Lower lobe of right lung (tissue), 2 donors: ENCODE results near the gene PARP1. TPM values are rescaled to one million over a fixed set of nuclear protein-coding genes. Genes with fewer than 3 reads are reported as not detected.

ENCODE experiments used
- ATAC-seq, 2 donors: fragments of 200-7000 bp; cut with Tn5 transposase; one replicate each; pipeline ENCODE4 v1.9.1; 2020 to 2022; ENCODE audit warnings: mild to moderate bottlenecking in 2 of 2, moderate library complexity in 2 of 2
- DNase-seq: peaks from one replicate; pipeline ENCODE4 v3.0.0-alpha.2; 2020
- H3K27ac ChIP-seq: fragments of 200-600 bp; one replicate; pipeline ENCODE4 v1.8.0; 2022
- H3K27me3 ChIP-seq: fragments of 200-600 bp; one replicate; pipeline ENCODE4 v1.8.0; 2022; ENCODE audit warnings: low read depth
- H3K36me3 ChIP-seq: fragments of 200-600 bp; one replicate; pipeline ENCODE4 v1.8.0; 2022; ENCODE audit warnings: mild to moderate bottlenecking
- H3K4me1 ChIP-seq: fragments of 200-600 bp; one replicate; pipeline ENCODE4 v1.8.0; 2022
- H3K4me3 ChIP-seq: fragments of 200-600 bp; one replicate; pipeline ENCODE4 v1.8.0; 2022; ENCODE audit warnings: mild to moderate bottlenecking
- H3K9me3 ChIP-seq: fragments of 200-600 bp; one replicate; pipeline ENCODE4 v1.8.0; 2022
- intact Hi-C: fragments of 100-400 bp; cut with DNase I; formaldehyde crosslinking; loops from one replicate; pipeline ENCODE4 v1.11.0; 2022
- total RNA-seq: library from RNA; stranded (reverse); fragmentation: NEBNext Ultra II Directional; extraction: Animal tissue kit (Norgen Biotek cat#: 25700); gene quantifications from one replicate; pipeline ENCODE4 v1.2.1, GENCODE V29; 2021
- TF ChIP-seq, protein P1 (sequence below): fragments of 200-600 bp; IDR thresholded peaks from one replicate; pipeline ENCODE4 v1.8.0; 2022; ENCODE audit warnings: antibody characterized with exemption, mild to moderate bottlenecking
- donor health status: DM: no; HTN: yes; CAD: no; lungs with severe emphysema.

Gene PARP1
- total RNA-seq, 1 donor from 2014 or later: 59.2 TPM

DNA sequence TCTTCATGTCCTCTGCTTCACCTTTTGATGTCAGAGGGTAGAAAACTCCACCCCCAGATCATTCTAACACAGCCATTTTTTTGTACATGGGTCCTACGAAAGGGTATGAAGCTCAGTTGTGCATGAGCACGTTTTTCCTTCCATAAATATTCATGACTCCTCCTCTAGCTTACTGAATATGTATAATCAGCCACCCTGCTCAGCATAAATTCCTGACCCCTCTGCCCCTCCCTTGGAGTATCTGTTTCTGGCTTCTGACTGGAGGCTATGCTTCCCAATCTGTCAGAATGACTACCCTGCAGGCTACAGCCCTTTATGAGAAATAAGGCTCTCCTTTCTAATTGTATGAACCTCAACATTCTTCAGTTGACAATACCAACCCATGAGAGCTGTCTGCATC, 42.8 kb upstream of the PARP1 start:
- H3K9me3 ChIP-seq: no peaks in the 10 kb centered on the region
- intact Hi-C loops: no loop called here
- H3K4me3 ChIP-seq: no peak overlapping the region
- no peaks in the 10 kb centered on the region for H3K27me3 ChIP-seq
- DNase-seq (no peak), ATAC-seq (no peak)
- no peak overlapping the region for H3K27ac ChIP-seq
- no peaks in the 10 kb centered on the region for H3K4me1 ChIP-seq
- H3K36me3 ChIP-seq: no peaks in the 10 kb centered on the region
- TF ChIP-seq, protein P1, sequence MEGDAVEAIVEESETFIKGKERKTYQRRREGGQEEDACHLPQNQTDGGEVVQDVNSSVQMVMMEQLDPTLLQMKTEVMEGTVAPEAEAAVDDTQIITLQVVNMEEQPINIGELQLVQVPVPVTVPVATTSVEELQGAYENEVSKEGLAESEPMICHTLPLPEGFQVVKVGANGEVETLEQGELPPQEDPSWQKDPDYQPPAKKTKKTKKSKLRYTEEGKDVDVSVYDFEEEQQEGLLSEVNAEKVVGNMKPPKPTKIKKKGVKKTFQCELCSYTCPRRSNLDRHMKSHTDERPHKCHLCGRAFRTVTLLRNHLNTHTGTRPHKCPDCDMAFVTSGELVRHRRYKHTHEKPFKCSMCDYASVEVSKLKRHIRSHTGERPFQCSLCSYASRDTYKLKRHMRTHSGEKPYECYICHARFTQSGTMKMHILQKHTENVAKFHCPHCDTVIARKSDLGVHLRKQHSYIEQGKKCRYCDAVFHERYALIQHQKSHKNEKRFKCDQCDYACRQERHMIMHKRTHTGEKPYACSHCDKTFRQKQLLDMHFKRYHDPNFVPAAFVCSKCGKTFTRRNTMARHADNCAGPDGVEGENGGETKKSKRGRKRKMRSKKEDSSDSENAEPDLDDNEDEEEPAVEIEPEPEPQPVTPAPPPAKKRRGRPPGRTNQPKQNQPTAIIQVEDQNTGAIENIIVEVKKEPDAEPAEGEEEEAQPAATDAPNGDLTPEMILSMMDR: no peak

DNA sequence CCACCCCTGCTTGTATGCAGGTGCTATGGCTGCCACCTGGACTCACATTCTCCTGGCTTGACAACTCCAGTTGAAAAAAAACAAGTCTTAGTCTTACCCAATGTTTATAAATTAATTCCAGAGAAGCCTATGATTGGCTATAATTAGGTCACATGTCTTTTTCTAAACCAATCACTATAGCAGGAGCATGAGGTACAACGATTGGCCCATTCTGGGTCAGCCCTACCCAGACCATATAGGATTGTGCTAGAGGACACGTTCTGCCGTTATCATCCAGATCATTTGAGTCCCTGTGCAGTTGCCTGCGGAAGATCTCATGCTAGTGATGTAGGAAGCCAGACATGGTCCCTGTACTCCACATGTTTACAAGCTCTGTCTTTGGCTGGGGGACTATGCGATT, 41.9 kb upstream of the PARP1 start:
- Histone ChIP-seq H3K27ac (no peak overlapping the region), H3K9me3 (no peaks in the 10 kb centered on the region), H3K36me3 (no peaks in the 10 kb centered on the region), H3K4me3 (no peak overlapping the region), H3K27me3 (no peaks in the 10 kb centered on the region), H3K4me1 (no peaks in the 10 kb centered on the region)
- ATAC-seq (no peak), DNase-seq (no peak)
- intact Hi-C loops: no loop called here
- TF ChIP-seq, protein P1: no peak

DNA sequence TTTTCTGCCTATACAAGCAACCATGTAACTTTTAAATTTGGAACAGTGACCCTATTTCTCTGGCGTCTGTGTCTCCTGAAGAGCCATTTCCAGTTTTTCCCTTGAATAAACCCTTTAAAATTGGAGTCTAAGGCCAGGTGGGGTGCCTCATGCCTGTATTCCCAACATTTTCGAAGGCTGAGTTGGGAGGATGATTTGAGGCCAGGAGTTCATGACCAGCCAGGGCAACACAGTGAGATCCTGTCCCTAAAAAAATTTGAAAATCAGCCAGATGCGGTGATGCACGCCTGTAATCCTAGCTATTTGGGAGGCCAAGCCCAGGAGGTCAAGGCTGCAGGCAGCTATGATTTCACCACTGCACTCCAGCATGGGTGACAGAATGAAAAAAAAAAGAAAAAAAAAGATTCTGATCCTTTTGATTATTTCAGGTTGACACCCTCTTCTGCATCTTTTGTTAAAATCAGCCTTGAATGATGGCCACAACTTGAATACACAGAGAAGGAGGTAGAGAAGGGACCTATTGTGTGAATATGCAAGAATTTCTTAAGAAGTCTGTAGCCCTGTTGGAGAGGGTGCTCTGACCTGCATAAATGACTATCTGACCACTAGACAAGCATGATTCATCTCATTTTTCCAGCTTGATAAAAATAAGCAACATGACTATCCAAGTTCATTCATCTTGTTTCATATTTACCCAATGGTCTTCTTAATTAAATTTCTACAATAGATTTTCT, 40.2 kb upstream of the PARP1 start:
- Histone ChIP-seq H3K4me1 (no peaks in the 10 kb centered on the region), H3K27me3 (no peaks in the 10 kb centered on the region), H3K27ac (no peak overlapping the region), H3K9me3 (no peaks in the 10 kb centered on the region), H3K4me3 (no peak overlapping the region), H3K36me3 (no peaks in the 10 kb centered on the region)
- intact Hi-C loops: no loop called here
- DNase-seq: no peak
- TF ChIP-seq, protein P1: no peak
- ATAC-seq: no peak

DNA sequence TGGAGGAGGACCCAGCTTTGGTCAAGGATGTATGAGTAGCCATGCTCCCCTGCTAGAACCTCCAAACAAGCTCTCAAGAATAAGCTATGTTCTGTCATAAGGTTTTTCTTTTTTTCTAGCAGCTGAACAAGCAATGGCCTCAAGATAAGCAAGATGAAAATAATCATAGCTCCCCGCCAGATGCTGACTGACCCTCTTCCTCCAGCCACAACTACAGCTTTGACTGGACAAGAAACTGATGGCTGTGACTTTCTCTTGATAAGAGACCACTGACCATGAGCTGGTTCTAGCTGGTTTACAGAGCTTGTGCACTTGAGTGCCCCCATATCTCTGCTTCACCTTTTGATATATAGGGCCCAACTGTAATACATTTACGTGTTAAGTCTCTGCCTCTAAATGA, 38.2 kb upstream of the PARP1 start:
- no peak for ATAC-seq
- TF ChIP-seq, protein P1: no peak

DNA sequence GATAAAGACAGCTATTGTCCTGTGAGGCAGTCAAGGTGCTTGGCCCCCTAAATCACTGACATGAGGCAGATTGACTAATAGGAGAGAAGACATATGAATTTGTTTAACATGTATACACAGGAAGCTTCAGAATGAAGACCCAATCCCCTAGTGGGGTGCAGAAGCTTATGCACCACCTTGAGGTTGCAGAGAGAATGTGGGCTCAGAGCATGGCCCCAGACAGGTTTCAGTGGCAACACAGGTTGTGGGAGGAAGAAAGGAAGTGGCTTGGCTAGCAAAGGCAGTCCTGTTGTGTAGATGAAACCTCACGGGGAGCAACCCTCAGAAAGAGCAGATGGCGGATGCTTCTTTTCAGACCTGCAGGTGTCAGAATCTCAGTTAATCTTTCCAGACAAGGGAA, 37.0 kb upstream of the PARP1 start:
- DNase-seq (no peak), ATAC-seq (peak; percentile 42 to 66)
- H3K36me3 ChIP-seq: no peaks in the 10 kb centered on the region
- TF ChIP-seq, protein P1: no peak
- H3K4me3 ChIP-seq: no peak overlapping the region
- H3K27ac ChIP-seq: no peak overlapping the region
- intact Hi-C loops: no loop called here
- no peaks in the 10 kb centered on the region for H3K9me3 ChIP-seq
- H3K27me3 ChIP-seq: no peaks in the 10 kb centered on the region
- H3K4me1 ChIP-seq: no peaks in the 10 kb centered on the region

More for the DNA sequence above, 38.2 kb upstream of the PARP1 start:
- no peak overlapping the region for H3K27ac ChIP-seq
- H3K27me3 ChIP-seq: no peaks in the 10 kb centered on the region
- H3K36me3 ChIP-seq: no peaks in the 10 kb centered on the region
- no peaks in the 10 kb centered on the region for H3K9me3 ChIP-seq
- intact Hi-C loops: no loop called here
- H3K4me1 ChIP-seq: no peaks in the 10 kb centered on the region
- no peak overlapping the region for H3K4me3 ChIP-seq
- DNase-seq: no peak
